GM12873 (cell line): Measurements from ENCODE around the gene P2RY10.

Experiments
- TF ChIP-seq, protein P1 (sequence below): IDR thresholded peaks from 2 replicates; pipeline ENCODE4 v1.5.1; 2012; ENCODE audit warnings: low read depth, mild to moderate bottlenecking, moderate library complexity, low read length, control low read depth; ENCODE audit not compliant: insufficient read depth; ENCODE audit errors: missing control alignments

The P2RY10 gene

GRCh38 chrX:78950009-78950835 lies 5.0 kb downstream of the P2RY10 start:
- TF ChIP-seq, protein P1, sequence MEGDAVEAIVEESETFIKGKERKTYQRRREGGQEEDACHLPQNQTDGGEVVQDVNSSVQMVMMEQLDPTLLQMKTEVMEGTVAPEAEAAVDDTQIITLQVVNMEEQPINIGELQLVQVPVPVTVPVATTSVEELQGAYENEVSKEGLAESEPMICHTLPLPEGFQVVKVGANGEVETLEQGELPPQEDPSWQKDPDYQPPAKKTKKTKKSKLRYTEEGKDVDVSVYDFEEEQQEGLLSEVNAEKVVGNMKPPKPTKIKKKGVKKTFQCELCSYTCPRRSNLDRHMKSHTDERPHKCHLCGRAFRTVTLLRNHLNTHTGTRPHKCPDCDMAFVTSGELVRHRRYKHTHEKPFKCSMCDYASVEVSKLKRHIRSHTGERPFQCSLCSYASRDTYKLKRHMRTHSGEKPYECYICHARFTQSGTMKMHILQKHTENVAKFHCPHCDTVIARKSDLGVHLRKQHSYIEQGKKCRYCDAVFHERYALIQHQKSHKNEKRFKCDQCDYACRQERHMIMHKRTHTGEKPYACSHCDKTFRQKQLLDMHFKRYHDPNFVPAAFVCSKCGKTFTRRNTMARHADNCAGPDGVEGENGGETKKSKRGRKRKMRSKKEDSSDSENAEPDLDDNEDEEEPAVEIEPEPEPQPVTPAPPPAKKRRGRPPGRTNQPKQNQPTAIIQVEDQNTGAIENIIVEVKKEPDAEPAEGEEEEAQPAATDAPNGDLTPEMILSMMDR = no peak

DNA sequence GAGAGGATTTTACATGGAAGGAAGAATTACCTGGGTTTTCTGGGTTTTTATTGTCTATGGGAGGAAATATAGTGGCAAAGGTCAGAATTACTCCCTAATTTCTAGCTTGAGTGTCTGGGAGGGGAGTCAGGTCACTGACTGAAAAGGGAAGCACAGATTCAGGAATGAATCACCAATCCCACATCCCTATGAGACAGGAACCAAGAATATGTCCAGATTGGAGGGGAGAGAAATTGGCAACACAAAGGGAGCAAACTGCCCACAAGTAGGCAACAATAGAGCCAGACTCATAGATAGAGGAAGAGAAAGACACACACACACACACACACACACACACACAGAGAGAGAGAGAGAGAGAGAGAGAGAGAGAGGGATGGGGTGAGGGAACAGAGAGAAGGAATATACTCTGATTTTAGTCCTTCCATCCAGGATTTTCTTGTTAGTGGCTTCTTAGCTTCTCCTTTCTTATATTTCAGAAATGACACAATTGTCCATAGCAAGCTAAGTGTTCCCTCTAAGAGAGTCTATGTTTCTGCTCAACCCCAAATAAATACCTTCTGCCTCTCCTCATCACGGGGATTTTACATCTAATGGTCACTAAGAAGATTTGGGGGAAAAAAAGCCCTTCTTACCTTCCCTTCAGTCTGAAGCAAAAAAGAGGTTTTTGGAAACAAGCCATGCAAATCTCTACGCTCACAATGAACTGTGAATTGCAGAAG lies 12.0 kb downstream of the P2RY10 start:
- TF ChIP-seq, protein P1 = no peak

DNA sequence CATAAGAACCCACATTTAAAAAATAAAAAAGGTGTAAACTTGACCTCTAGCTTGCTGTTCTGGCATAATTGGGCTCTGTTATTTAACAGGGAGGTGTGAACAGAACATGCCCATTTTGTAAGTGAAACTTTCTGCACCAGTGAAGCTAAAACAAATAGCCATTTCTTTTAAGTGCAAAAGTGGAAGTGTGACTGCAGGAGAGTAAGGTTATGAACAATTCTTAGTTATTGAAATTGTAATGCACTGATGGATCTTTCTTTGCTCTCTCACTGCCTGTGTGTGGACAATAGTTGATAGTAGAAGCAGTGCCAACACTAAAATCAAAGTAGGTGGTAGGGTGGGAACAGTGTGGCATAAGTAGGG lies 12.6 kb downstream of the P2RY10 start:
- TF ChIP-seq, protein P1 = no peak

DNA sequence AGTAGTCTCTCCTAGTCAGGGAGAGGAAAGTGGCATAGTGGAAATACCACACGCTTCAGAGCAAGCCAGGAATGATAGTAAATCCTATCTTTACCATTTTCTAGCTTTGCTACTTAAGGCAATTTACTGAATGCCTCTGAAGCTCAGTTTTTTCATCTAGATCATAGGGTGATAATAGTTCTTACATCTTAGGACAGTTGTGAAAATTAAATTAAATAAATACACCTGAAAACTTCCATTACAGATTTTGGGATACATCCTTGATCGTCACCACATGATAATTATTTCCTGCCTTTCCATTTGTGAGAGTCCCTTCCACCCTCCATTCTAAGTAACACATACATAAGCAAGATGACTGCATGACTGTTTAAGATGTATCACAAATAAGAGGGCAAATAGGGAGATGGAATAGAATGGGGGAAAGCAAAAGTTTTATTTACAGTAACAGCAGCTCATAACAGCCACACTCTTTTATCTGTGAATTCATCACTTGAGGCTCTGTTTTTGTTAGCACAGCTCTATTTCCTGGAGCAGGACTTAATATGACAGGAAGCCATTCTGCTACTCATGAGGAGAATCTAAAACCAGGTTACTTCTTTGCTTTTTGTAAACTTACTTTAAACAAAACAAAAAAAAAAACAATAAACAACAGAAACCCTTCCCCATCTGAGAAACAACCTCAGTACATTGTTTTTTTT lies 13.4 kb downstream of the P2RY10 start:
- TF ChIP-seq, protein P1 = no peak

- TF ChIP-seq, protein P1 = no peak
Observed at GRCh38 chrX:78960888-78961287, 15.7 kb downstream of the P2RY10 start.

DNA sequence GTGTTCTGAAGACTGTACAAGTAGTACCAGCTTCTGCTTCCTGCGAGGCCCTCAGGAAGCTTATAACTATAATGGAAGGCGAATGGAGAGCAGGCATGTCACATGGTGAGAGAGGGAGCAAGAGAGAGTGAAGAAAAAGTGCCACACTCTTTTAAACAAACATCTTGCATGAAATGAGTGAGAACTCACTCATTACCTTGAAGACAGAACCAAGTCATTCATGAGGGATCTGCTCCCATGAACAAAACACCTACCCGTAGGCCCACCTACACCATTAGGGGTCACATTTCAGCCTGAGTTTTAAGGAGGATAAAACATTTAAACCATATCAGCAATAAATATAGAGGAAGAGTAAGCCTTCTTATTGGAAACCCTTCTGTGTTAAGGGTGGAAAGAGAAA lies 19.4 kb downstream of the P2RY10 start:
- TF ChIP-seq, protein P1 = no peak

- TF ChIP-seq, protein P1 = no peak
Observed at GRCh38 chrX:78979789-78980464, 34.7 kb downstream of the P2RY10 start.
